Right ventricle myocardium superior (tissue), 1 donor: ENCODE data around the gene TBCD. TPM values are rescaled to one million over a fixed set of nuclear protein-coding genes. Genes with fewer than 3 reads are reported as not detected.
"Not testable (repeated sequence)": the region's sequence is repeated elsewhere in the genome, so short reads cannot be mapped to it uniquely, and the experiment has no call there.

Experiments used
- ATAC-seq: fragments of 200-7000 bp; cut with Tn5 transposase; one replicate; pipeline ENCODE4 v1.9.1; 2020; ENCODE audit warnings: mild to moderate bottlenecking; ENCODE audit not compliant: poor library complexity
- DNase-seq: peaks from one replicate; pipeline ENCODE4 v3.0.0-alpha.2; 2020
- intact Hi-C: fragments of 100-400 bp; cut with DNase I; formaldehyde crosslinking; loops from one replicate; pipeline ENCODE4 v1.11.2; 2022
- total RNA-seq: library from RNA; stranded (reverse); fragmentation: NEBNext Ultra II Directional; extraction: Animal tissue kit (Norgen Biotek cat#: 25700); gene quantifications from one replicate; pipeline ENCODE4 v1.2.1, GENCODE V29; 2021
- donor health status: DM: no; HTN: yes; CAD: no; lungs with severe emphysema.

The TBCD gene
- total RNA-seq, 1 donor from 2014 or later: 45.1 TPM

GRCh38 chr17:82973456-82974135 lies 221.7 kb downstream of the TBCD start:
- DNase-seq (peak; percentile 30), ATAC-seq (no peak)
- intact Hi-C loops: no loop called here

- intact Hi-C loops: no loop called here
- no peak for DNase-seq
- no peak for ATAC-seq
These were observed 222.5 kb downstream of the TBCD start for GRCh38 chr17:82974136-82974952.

GRCh38 chr17:82976982-82977488 lies 225.2 kb downstream of the TBCD start:
- ATAC-seq: no peak
- DNase-seq: no peak
- intact Hi-C loops: no loop called here

- no peak for ATAC-seq
- intact Hi-C loops: no loop called here
- no peak for DNase-seq
These were observed 225.7 kb downstream of the TBCD start for GRCh38 chr17:82977606-82978005.

GRCh38 chr17:82978765-82979349 lies 227.0 kb downstream of the TBCD start:
- DNase-seq (no peak), ATAC-seq (peak; percentile 49)
- intact Hi-C loops: no loop called here

- no peak for ATAC-seq
- intact Hi-C loops: no loop called here
- DNase-seq: no peak
These were observed 227.9 kb downstream of the TBCD start for GRCh38 chr17:82979718-82980117.

- ATAC-seq (no peak), DNase-seq (no peak)
- intact Hi-C loops: no loop called here
These were observed 228.8 kb downstream of the TBCD start for GRCh38 chr17:82980632-82981031.

- ATAC-seq (no peak), DNase-seq (no peak)
- intact Hi-C loops: no loop called here
These were observed 229.4 kb downstream of the TBCD start for GRCh38 chr17:82981141-82981730.

- intact Hi-C loops: no loop called here
- ATAC-seq: no peak
- no peak for DNase-seq
These were observed 231.8 kb downstream of the TBCD start for GRCh38 chr17:82983510-82984248.

GRCh38 chr17:82984249-82984617 lies 232.4 kb downstream of the TBCD start:
- DNase-seq, intact Hi-C loops, ATAC-seq: not testable (repeated sequence)

- intact Hi-C loops: no loop called here
- ATAC-seq (no peak), DNase-seq (no peak)
These were observed 233.0 kb downstream of the TBCD start for GRCh38 chr17:82984751-82985427.

- ATAC-seq (no peak), DNase-seq (no peak)
- intact Hi-C loops: no loop called here
These were observed 233.6 kb downstream of the TBCD start for GRCh38 chr17:82985428-82985805.

- DNase-seq (no peak), ATAC-seq (peak; percentile 41)
- intact Hi-C loops: no loop called here
These were observed 234.1 kb downstream of the TBCD start for GRCh38 chr17:82985973-82986372.

- DNase-seq, ATAC-seq, intact Hi-C loops: not testable (repeated sequence)
These were observed 237.2 kb downstream of the TBCD start for GRCh38 chr17:82989051-82989450.

GRCh38 chr17:82989881-82990280 lies 238.0 kb downstream of the TBCD start:
- intact Hi-C loops: no loop called here
- DNase-seq (no peak), ATAC-seq (no peak)

GRCh38 chr17:82993005-82993404 lies 241.1 kb downstream of the TBCD start:
- DNase-seq (no peak), ATAC-seq (no peak)
- intact Hi-C loops: no loop called here
